Neural cell (in vitro differentiated cells): ENCODE measurements around the gene RGS14.

Source experiments
- CTCF ChIP-seq: fragments of 450-650 bp; IDR thresholded peaks from 2 replicates; pipeline ENCODE4 v1.5.1; 2014; ENCODE audit warnings: antibody characterized with exemption, mild to moderate bottlenecking, moderate library complexity; ENCODE audit not compliant: poor library complexity, severe bottlenecking
- EP300 ChIP-seq: fragments of 450-650 bp; conservative IDR thresholded peaks from 2 replicates; pipeline ENCODE4 v1.6.1; 2014; ENCODE audit warnings: antibody characterized with exemption, mild to moderate bottlenecking, moderate library complexity; ENCODE audit not compliant: poor library complexity, severe bottlenecking
- RAD21 ChIP-seq: fragments of 450-650 bp; conservative IDR thresholded peaks from 2 replicates; pipeline ENCODE4 v1.6.1; 2014; ENCODE audit warnings: antibody characterized with exemption, mild to moderate bottlenecking, moderate library complexity

- TF ChIP-seq EP300 = no peak
- TF ChIP-seq CTCF = no peak
- TF ChIP-seq RAD21 = no peak
Observed at GRCh38 chr5:177315411-177315810, 42.3 kb upstream of the RGS14 start.
